H1 (cell line): Measurements from ENCODE around the gene RBL1. TPM values are rescaled to one million over a fixed set of nuclear protein-coding genes. Genes with fewer than 3 reads are reported as not detected.

Experiments used
- CTCF ChIA-PET: fragments of 300-600 bp; sonication (Branson Sonifier 250); formaldehyde crosslinking; loops from one replicate; lab custom pipeline; 2021; ENCODE audit not compliant: partially characterized antibody; lab: Charles Lee
- POLR2A ChIA-PET: fragments of 300-600 bp; sonication (Branson Sonifier 250); formaldehyde crosslinking; loops from one replicate; lab custom pipeline; 2021; ENCODE audit warnings: inconsistent platforms; ENCODE audit not compliant: partially characterized antibody; lab: Charles Lee
- DNase-seq, 2 experiments: peaks; one replicate each; pipeline versions ENCODE4 v3.0.0 to v3.0.0-alpha.2; 2010 to 2022; ENCODE audit warnings: low spot score in 2 of 2, low read depth in 1 of 2, mixed read lengths in 1 of 2
- FAIRE-seq: peaks from 2 replicates; lab custom pipeline; 2011; peaks lifted over from hg19 to GRCh38; lab: Jason Lieb, UNC
- H2AFZ ChIP-seq: 2 replicates; pipeline ENCODE4 v1.8.1; 2012; ENCODE audit warnings: low read length, inconsistent platforms
- H2AK5ac ChIP-seq: 2 replicates; pipeline ENCODE4 v1.6.1; 2013; ENCODE audit warnings: low read depth, low read length
- H2BK120ac ChIP-seq: replicated peaks from 2 replicates; pipeline ENCODE3; 2013; ENCODE audit warnings: low read depth, low read length, inconsistent platforms
- H2BK12ac ChIP-seq: 2 replicates; pipeline ENCODE4 v1.6.1; 2013; ENCODE audit warnings: low read depth, low read length
- H2BK15ac ChIP-seq: 2 replicates; pipeline ENCODE4 v1.6.1; 2013; ENCODE audit warnings: low read length
- H2BK20ac ChIP-seq: 2 replicates; pipeline ENCODE4 v1.6.1; 2013; ENCODE audit warnings: low read length
- H2BK5ac ChIP-seq: 2 replicates; pipeline ENCODE4 v1.6.1; 2013; ENCODE audit warnings: low read depth, low read length
- H3K14ac ChIP-seq: 2 replicates; pipeline ENCODE4 v1.6.1; 2013; ENCODE audit warnings: inconsistent platforms; ENCODE audit not compliant: insufficient read length
- H3K18ac ChIP-seq: 2 replicates; pipeline ENCODE4 v1.6.1; 2013; ENCODE audit warnings: low read length; ENCODE audit errors: extremely low read depth
- H3K23ac ChIP-seq: 2 replicates; pipeline ENCODE4 v1.6.1; 2013; ENCODE audit warnings: inconsistent platforms; ENCODE audit not compliant: insufficient read length
- H3K23me2 ChIP-seq: 2 replicates; pipeline ENCODE4 v1.6.1; 2013; ENCODE audit warnings: low read depth, low read length
- H3K27ac ChIP-seq: 2 replicates; pipeline ENCODE4 v1.6.1; 2011; ENCODE audit warnings: low read depth, low read length, inconsistent platforms
- H3K27me3 ChIP-seq, 4 experiments: replicated peaks in 1 of 4; 1 replicate in 1 of 4; 2 replicates in 3 of 4; pipeline versions ENCODE4 v1.6.1 to v1.8.1; 2011 to 2013; ENCODE audit warnings: low read length in 3 of 4, mild to moderate bottlenecking in 3 of 4, inconsistent platforms in 2 of 4, mixed read lengths in 2 of 4, moderate library complexity in 1 of 4; ENCODE audit not compliant: control insufficient read depth in 3 of 4, insufficient read depth in 3 of 4; ENCODE audit errors: extremely low read depth in 1 of 4
- H3K36me3 ChIP-seq, 4 experiments: 2 replicates each; pipeline versions ENCODE4 v1.6.1 to v1.8.1; 2011 to 2013; ENCODE audit warnings: mild to moderate bottlenecking in 4 of 4, low read length in 3 of 4, moderate library complexity in 2 of 4, control low read depth in 1 of 4, inconsistent platforms in 1 of 4; ENCODE audit not compliant: insufficient read depth in 4 of 4, control insufficient read depth in 2 of 4
- H3K4ac ChIP-seq: replicated peaks from 2 replicates; pipeline ENCODE3; 2013; ENCODE audit warnings: low read length, low read depth, mixed read lengths, inconsistent platforms; ENCODE audit not compliant: insufficient read length
- H3K4me1 ChIP-seq, 4 experiments: replicated peaks in 1 of 4; 1 replicate in 1 of 4; 2 replicates in 3 of 4; pipeline versions ENCODE4 v1.6.1 to v1.8.1; 2011 to 2013; ENCODE audit warnings: low read length in 3 of 4, inconsistent platforms in 2 of 4, mixed read lengths in 1 of 4; ENCODE audit not compliant: insufficient read depth in 4 of 4, control insufficient read depth in 3 of 4
- H3K4me2 ChIP-seq, 2 experiments: 2 replicates each; pipeline versions ENCODE4 v1.6.1 to v1.8.1; 2011 to 2013; ENCODE audit warnings: low read depth in 2 of 2, low read length in 2 of 2, control low read depth in 1 of 2, inconsistent platforms in 1 of 2, mild to moderate bottlenecking in 1 of 2; ENCODE audit not compliant: insufficient read depth in 1 of 2
- H3K4me3 ChIP-seq, 4 experiments: fragments of 200-600, 300-600 bp in 1 of 4; sonication (generic), shearing (Covaris generic), sonication (Bioruptor Twin) in 1 of 4; 2 replicates each; pipeline versions ENCODE4 v1.5.1 to v1.8.1; 2011 to 2016; ENCODE audit warnings: low read length in 4 of 4, low read depth in 3 of 4, control low read depth in 2 of 4, inconsistent platforms in 2 of 4, mild to moderate bottlenecking in 2 of 4, mixed read lengths in 1 of 4, moderate library complexity in 1 of 4; ENCODE audit not compliant: insufficient read depth in 2 of 4; ENCODE audit errors: extremely low read depth in 1 of 4
- H3K56ac ChIP-seq: replicated peaks from 2 replicates; pipeline ENCODE3; 2013; ENCODE audit warnings: low read depth, mild to moderate bottlenecking, mixed read lengths, low read length, inconsistent platforms; ENCODE audit not compliant: insufficient read length
- H3K79me1 ChIP-seq: 2 replicates; pipeline ENCODE4 v1.6.1; 2013; ENCODE audit warnings: low read depth, low read length, control low read depth
- H3K79me2 ChIP-seq, 2 experiments: 2 replicates each; pipeline versions ENCODE4 v1.6.1 to v1.8.1; 2012 to 2013; ENCODE audit warnings: low read length in 2 of 2, mild to moderate bottlenecking in 2 of 2, inconsistent platforms in 1 of 2; ENCODE audit not compliant: insufficient read depth in 2 of 2, control insufficient read depth in 1 of 2
- H3K9ac ChIP-seq, 4 experiments: replicated peaks in 1 of 4; 1 replicate in 1 of 4; 2 replicates in 3 of 4; pipeline versions ENCODE4 v1.6.1 to v1.8.1; 2011 to 2013; ENCODE audit warnings: low read depth in 3 of 4, low read length in 3 of 4, control low read depth in 2 of 4, mild to moderate bottlenecking in 2 of 4, moderate library complexity in 2 of 4, inconsistent platforms in 1 of 4; ENCODE audit errors: extremely low read depth in 1 of 4
- H3K9me3 ChIP-seq, 2 experiments: 2 replicates each; pipeline versions ENCODE4 v1.6.1 to v1.8.1; 2012 to 2013; ENCODE audit warnings: mild to moderate bottlenecking in 2 of 2, moderate library complexity in 2 of 2, control low read depth in 1 of 2, inconsistent platforms in 1 of 2, low read depth in 1 of 2, low read length in 1 of 2, mixed read lengths in 1 of 2; ENCODE audit not compliant: insufficient read depth in 2 of 2
- H4K20me1 ChIP-seq, 2 experiments: replicated peaks in 1 of 2; 2 replicates each; pipeline versions ENCODE3 to v1.8.1; 2011 to 2013; ENCODE audit warnings: inconsistent platforms in 2 of 2, low read length in 2 of 2, mild to moderate bottlenecking in 1 of 2; ENCODE audit not compliant: insufficient read depth in 2 of 2, control insufficient read depth in 1 of 2
- H4K5ac ChIP-seq: 2 replicates; pipeline ENCODE4 v1.6.1; 2013; ENCODE audit warnings: low read length, low read depth, mixed read lengths, inconsistent platforms; ENCODE audit not compliant: insufficient read length
- H4K8ac ChIP-seq: 2 replicates; pipeline ENCODE4 v1.8.0; 2013; ENCODE audit warnings: mild to moderate bottlenecking, moderate library complexity, low read length, inconsistent platforms; ENCODE audit not compliant: insufficient read depth; ENCODE audit errors: extremely low read depth
- H4K91ac ChIP-seq: replicated peaks from 2 replicates; pipeline ENCODE3; 2013; ENCODE audit warnings: low read length, mixed read lengths, inconsistent platforms; ENCODE audit not compliant: insufficient read length
- CEBPB ChIP-seq: IDR thresholded peaks from 2 replicates; pipeline ENCODE4 v1.6.1; 2012; ENCODE audit warnings: low read depth, low read length
- CHD2 ChIP-seq: IDR thresholded peaks from 2 replicates; pipeline ENCODE4 v1.6.1; 2012; ENCODE audit warnings: low read length, improper control_type of control experiment
- CREB1 ChIP-seq: IDR thresholded peaks from 2 replicates; pipeline ENCODE4 v1.6.1; 2012; ENCODE audit warnings: inconsistent platforms
- EP300 ChIP-seq, 2 experiments: IDR thresholded peaks; 1 replicate in 1 of 2; 2 replicates in 1 of 2; pipeline ENCODE4 v1.6.1; 2011 to 2012; ENCODE audit warnings: low read depth in 2 of 2, low read length in 2 of 2, mild to moderate bottlenecking in 2 of 2, borderline replicate concordance in 1 of 2, inconsistent platforms in 1 of 2, moderate library complexity in 1 of 2
- HDAC6 ChIP-seq: IDR thresholded peaks from one replicate; pipeline ENCODE4 v1.7.1; 2012; ENCODE audit warnings: low read depth, mild to moderate bottlenecking, inconsistent platforms, low read length, moderate library complexity
- KDM5A ChIP-seq: fragments of 200-600 bp; IDR thresholded peaks from 2 replicates; pipeline ENCODE4 v1.7.1; 2012; ENCODE audit warnings: mild to moderate bottlenecking, low read length, inconsistent platforms, mixed read lengths
- MAX ChIP-seq: IDR thresholded peaks from 2 replicates; pipeline ENCODE4 v1.6.1; 2012; ENCODE audit warnings: inconsistent platforms
- POLR2A ChIP-seq, 2 experiments: IDR thresholded peaks; 1 replicate in 1 of 2; 2 replicates in 1 of 2; pipeline ENCODE4 v1.6.1; 2011; ENCODE audit warnings: low read depth in 2 of 2, low read length in 2 of 2, mild to moderate bottlenecking in 2 of 2; ENCODE audit errors: control extremely low read depth in 1 of 2
- RAD21 ChIP-seq, 2 experiments: IDR thresholded peaks in 1 of 2; conservative IDR thresholded peaks in 1 of 2; 2 replicates each; pipeline ENCODE4 v1.6.1; 2011; ENCODE audit warnings: low read depth in 2 of 2, low read length in 2 of 2, improper control_type of control experiment in 1 of 2, inconsistent platforms in 1 of 2, mild to moderate bottlenecking in 1 of 2, moderate library complexity in 1 of 2
- RNF2 ChIP-seq: fragments of 200-900, 300-1000 bp; sonication (generic); IDR thresholded peaks from 2 replicates; pipeline ENCODE4 v1.7.1; 2016; ENCODE audit warnings: borderline replicate concordance, low read depth, mild to moderate bottlenecking, antibody characterized with exemption, low read length; ENCODE audit not compliant: poor library complexity, severe bottlenecking; ENCODE audit errors: missing control alignments
- RXRA ChIP-seq: IDR thresholded peaks from 2 replicates; pipeline ENCODE4 v1.6.1; 2011; ENCODE audit warnings: low read depth, mild to moderate bottlenecking, low read length, moderate library complexity; ENCODE audit not compliant: insufficient read depth
- SP4 ChIP-seq: IDR thresholded peaks from 2 replicates; pipeline ENCODE4 v1.6.1; 2012; ENCODE audit warnings: low read length, inconsistent platforms
- WGBS, 2 experiments: shearing (Covaris generic) in 1 of 2; methylation state at CpG; one replicate each; pipeline versions ENCODE4 v1.1.6 to v1.1.7; 2013 to 2015; ENCODE audit warnings: low lambda C conversion rate in 2 of 2, mixed read lengths in 2 of 2, inconsistent platforms in 1 of 2, low coverage in 1 of 2, missing lambda C conversion rate in 1 of 2; ENCODE audit not compliant: insufficient replicate concordance in 2 of 2, insufficient coverage in 1 of 2, insufficient read length in 1 of 2; ENCODE audit errors: extremely low coverage in 1 of 2, missing lambda C conversion rate in 1 of 2; 5-methylcytosine and 5-hydroxymethylcytosine counted together
- polyA plus RNA-seq, 7 experiments: library from polyadenylated mRNA; depleted of rRNA in 3 of 7; stranded (reverse) in 5 of 7; unstranded in 2 of 7; fragments of >200 nt in 5 of 7; fragments of 200-250 nt in 2 of 7; gene quantifications; 1 replicate in 5 of 7; 2 replicates in 1 of 7; 4 replicates in 1 of 7; pipeline versions ENCODE4 v1.2.1 to v1.2.3, GENCODE V29; 2011 to 2013; ENCODE audit warnings: missing spikeins in 2 of 7, mixed read lengths in 2 of 7
- total RNA-seq: library from RNA; stranded (reverse); fragmentation: NEBNext Ultra II Directional; extraction: Animal tissue kit (Norgen Biotek cat#: 25700); gene quantifications from 2 replicates; pipeline ENCODE4 v1.2.1, GENCODE V29; 2021

Gene RBL1
- total and polyA plus RNA-seq, 2 of the 8 experiments (the other 6 are each of a cell fraction or from before 2014, with no cell fraction given) = 3.2 to 12.3 TPM

DNA sequence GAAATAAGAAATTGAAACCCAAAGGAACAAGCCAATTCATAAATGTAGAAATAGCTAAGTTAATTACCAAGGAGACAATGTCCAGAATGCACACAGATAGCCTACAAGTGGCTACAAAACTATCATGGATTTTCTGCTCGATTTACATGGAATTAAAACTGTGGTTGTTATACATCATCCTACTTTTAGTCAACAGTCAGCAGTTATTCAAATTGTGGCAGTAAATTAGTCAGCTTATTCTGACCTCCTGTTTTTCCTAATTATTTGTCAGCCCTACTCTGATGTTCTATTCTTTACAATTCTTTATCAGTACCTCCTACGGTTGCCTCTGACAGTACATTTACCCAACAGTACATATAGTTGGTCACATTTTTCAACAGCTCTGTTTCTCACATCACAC is 29.6 kb downstream of the RBL1 start:
- Histone ChIP-seq H3K4me3 (no peak overlapping the region), H2BK5ac (no peak overlapping the region), H4K20me1 (no peaks in the 10 kb centered on the region), H3K27me3 (no peaks in the 10 kb centered on the region), H2AK5ac (no peak overlapping the region), H3K9ac (no peak overlapping the region), H2AFZ (no peak overlapping the region), H3K4me2 (no peak overlapping the region), H3K4me1 (no peaks in the 10 kb centered on the region), H3K27ac (no peak overlapping the region), H3K79me1 (no peaks in the 10 kb centered on the region), H2BK12ac (no peak overlapping the region), H3K79me2 (no peaks in the 10 kb centered on the region), H3K23me2 (no peaks in the 10 kb centered on the region), H2BK15ac (no peak overlapping the region), H2BK20ac (no peak overlapping the region), H4K5ac (no peak overlapping the region), H3K18ac (no peak overlapping the region), H4K8ac (no peak overlapping the region), H3K56ac (no peak overlapping the region), H3K4ac (no peak overlapping the region), H3K14ac (no peak overlapping the region), H3K9me3 (peaks cover 0 to 3% of the 10 kb centered on the region in 2 experiments; a peak in 1 of 4 replicates), H4K91ac (no peak overlapping the region), H3K36me3 (peaks cover 2 to 31% (median 9%) of the 10 kb centered on the region in 4 experiments; a peak in 6 of 8 replicates), H3K23ac (no peak overlapping the region), H2BK120ac (no peak overlapping the region)
- WGBS, 2 experiments = 91% methylated on average over 2 of the region's 2 CpGs; no CpG with 5 or more reads in 1 of the 2 experiments
- DNase-seq (no peak), FAIRE-seq (no peak)
- CTCF ChIA-PET = no interaction called here
- POLR2A ChIA-PET = interaction anchor here (0.7 kb wide), 1 partner anchor 185 kb away, joined by 3 read pairs; no protein-coding TSS in a partner anchor
- no peak for TF ChIP-seq HDAC6
- TF ChIP-seq MAX = no peak
- no peak for TF ChIP-seq POLR2A (IDR thresholded peaks at IDR 0.05; ENCODE audit: control extremely low read depth in 1 of 2, low read depth in 2 of 2, low read length in 2 of 2)
- no peak for TF ChIP-seq RNF2
- no peak for TF ChIP-seq CHD2
- no peak for TF ChIP-seq SP4
- TF ChIP-seq RAD21 (IDR thresholded peaks at IDR 0.05 in 1 of 2, conservative IDR thresholded peaks at IDR 0.05 in 1 of 2; ENCODE audit: low read depth in 2 of 2, low read length in 2 of 2) = no peak
- TF ChIP-seq KDM5A = no peak
- TF ChIP-seq EP300 (IDR thresholded peaks at IDR 0.05; ENCODE audit: borderline replicate concordance in 1 of 2, low read depth in 2 of 2, low read length in 2 of 2) = no peak
- TF ChIP-seq RXRA = no peak
- TF ChIP-seq CEBPB = no peak
- no peak for TF ChIP-seq CREB1
